A549 (cell line): ENCODE data around the gene ILDR1. TPM values are rescaled to one million over a fixed set of nuclear protein-coding genes. Genes with fewer than 3 reads are reported as not detected.

Source experiments
- ATAC-seq, 2 experiments: fragments of 200-7000 bp in 1 of 2; fragments of >200 bp in 1 of 2; cut with Nextera tagmentation in 1 of 2; cut with Tn5 transposase in 1 of 2; 3 replicates each; pipeline versions ENCODE4 v1.8.0 to v1.9.1; 2018 to 2020; ENCODE audit warnings: mild to moderate bottlenecking in 1 of 2, moderate library complexity in 1 of 2
- CTCF ChIA-PET: fragments of 300-600 bp; sonication (Branson Sonifier 250); formaldehyde crosslinking; extraction: SDS; loops from one replicate; lab custom pipeline; 2021; ENCODE audit warnings: antibody characterized with exemption, inconsistent platforms; lab: Yijun Ruan, JAX
- POLR2A ChIA-PET: fragments of 350-600 bp; formaldehyde crosslinking; extraction: SDS; loops from one replicate; lab custom pipeline; 2021; ENCODE audit warnings: antibody characterized with exemption, inconsistent platforms; lab: Yijun Ruan, JAX
- DNase-seq, 2 experiments: peaks; one replicate each; pipeline versions ENCODE4 v3.0.0 to v3.0.0-alpha.2; 2011 to 2016; ENCODE audit warnings: low read depth in 1 of 2, low spot score in 1 of 2
- FAIRE-seq: peaks from 2 replicates; lab custom pipeline; 2011; peaks lifted over from hg19 to GRCh38; lab: Jason Lieb, UNC
- H3K27ac ChIP-seq, 2 experiments: fragments of >200 bp; sonication (Bioruptor Twin); formaldehyde crosslinking; 3 replicates each; pipeline ENCODE4 v1.5.1; 2016 to 2017
- H3K4me1 ChIP-seq: fragments of >200 bp; sonication (Bioruptor Twin); formaldehyde crosslinking; 3 replicates; pipeline ENCODE4 v1.6.1; 2016
- H3K4me2 ChIP-seq: fragments of >200 bp; sonication (Bioruptor Twin); formaldehyde crosslinking; 3 replicates; pipeline ENCODE4 v1.6.1; 2016
- H3K4me3 ChIP-seq: fragments of >200 bp; sonication (Bioruptor Twin); formaldehyde crosslinking; 3 replicates; pipeline ENCODE4 v1.5.1; 2016
- H3K9me3 ChIP-seq: fragments of >200 bp; sonication (Bioruptor Twin); formaldehyde crosslinking; 3 replicates; pipeline ENCODE4 v1.6.1; 2016
- BCL3 ChIP-seq: fragments of >200 bp; sonication (Bioruptor Twin); formaldehyde crosslinking; IDR thresholded peaks from 3 replicates; pipeline ENCODE4 v1.6.1; 2016
- CBX2 ChIP-seq: fragments of 200-600 bp; sonication (generic); IDR thresholded peaks from 2 replicates; pipeline ENCODE4 v1.6.1; 2016; ENCODE audit warnings: low read depth, mild to moderate bottlenecking, borderline replicate concordance
- CEBPB ChIP-seq, 2 experiments: fragments of >200 bp in 1 of 2; sonication (Bioruptor Twin) in 1 of 2; formaldehyde crosslinking in 1 of 2; IDR thresholded peaks; 2 replicates each; pipeline ENCODE4 v1.6.1; 2012 to 2016
- CHD2 ChIP-seq: fragments of 150-350 bp; IDR thresholded peaks from 2 replicates; pipeline ENCODE4 v1.6.1; 2014; ENCODE audit warnings: low read length; ENCODE audit not compliant: partially characterized antibody
- CTCF ChIP-seq: fragments of >200 bp; sonication (Bioruptor Twin); formaldehyde crosslinking; IDR thresholded peaks from 3 replicates; pipeline ENCODE4 v1.5.1; 2016
- ESRRA ChIP-seq: fragments of 150-350 bp; IDR thresholded peaks from 2 replicates; pipeline ENCODE4 v1.6.1; 2014; ENCODE audit warnings: mild to moderate bottlenecking, low read length, borderline replicate concordance
- FOSB ChIP-seq: fragments of 250-450 bp; sonication (Bioruptor Pico); IDR thresholded peaks from 2 replicates; pipeline ENCODE4 v1.5.0; 2020; ENCODE audit warnings: mild to moderate bottlenecking, moderate library complexity
- FOXS1 ChIP-seq: fragments of 250-450 bp; sonication (Bioruptor Pico); IDR thresholded peaks from 2 replicates; pipeline ENCODE4 v1.5.0; 2020; ENCODE audit warnings: mild to moderate bottlenecking, moderate library complexity
- HOXB13 ChIP-seq: fragments of 250-450 bp; sonication (Bioruptor Pico); IDR thresholded peaks from 2 replicates; pipeline ENCODE4 v1.5.0; 2020; ENCODE audit warnings: low read depth, mild to moderate bottlenecking, moderate library complexity
- HOXB5 ChIP-seq: fragments of 250-450 bp; sonication (Bioruptor Pico); IDR thresholded peaks from 2 replicates; pipeline ENCODE4 v1.5.0; 2020; ENCODE audit warnings: mild to moderate bottlenecking, moderate library complexity
- JUN ChIP-seq, 2 experiments: fragments of >200 bp; sonication (Bioruptor Twin); formaldehyde crosslinking; IDR thresholded peaks; 2 replicates in 1 of 2; 3 replicates in 1 of 2; pipeline ENCODE4 v1.6.1; 2016 to 2017
- KDM1A ChIP-seq: fragments of 200-600 bp; sonication (generic); IDR thresholded peaks from 2 replicates; pipeline ENCODE4 v1.6.1; 2016; ENCODE audit warnings: low read depth, mild to moderate bottlenecking
- KDM5A ChIP-seq: fragments of 200-600 bp; sonication (generic); IDR thresholded peaks from 2 replicates; pipeline ENCODE4 v1.6.1; 2016; ENCODE audit warnings: antibody characterized with exemption, mild to moderate bottlenecking
- MAFK ChIP-seq: fragments of 450-650 bp; IDR thresholded peaks from 2 replicates; pipeline ENCODE4 v1.6.1; 2014; ENCODE audit not compliant: partially characterized antibody
- MYC ChIP-seq: IDR thresholded peaks from 2 replicates; pipeline ENCODE4 v1.6.1; 2012; ENCODE audit warnings: mild to moderate bottlenecking, inconsistent platforms, low read length, improper control_type of control experiment, borderline replicate concordance
- NFE2L2 ChIP-seq: fragments of 150-350 bp; conservative IDR thresholded peaks from 2 replicates; pipeline ENCODE4 v1.6.1; 2014; ENCODE audit warnings: low read length
- PHF8 ChIP-seq: fragments of 200-600 bp; sonication (generic); IDR thresholded peaks from 2 replicates; pipeline ENCODE4 v1.6.1; 2016; ENCODE audit warnings: low read depth, mild to moderate bottlenecking, antibody characterized with exemption, moderate library complexity, borderline replicate concordance
- POLR2AphosphoS2 ChIP-seq: conservative IDR thresholded peaks from 2 replicates; pipeline ENCODE4 v1.6.1; 2012; ENCODE audit warnings: low read length, improper control_type of control experiment, inconsistent platforms
- RARB ChIP-seq: fragments of 250-450 bp; sonication (Bioruptor Pico); IDR thresholded peaks from 2 replicates; pipeline ENCODE4 v1.8.0; 2021; ENCODE audit warnings: mild to moderate bottlenecking, moderate library complexity
- RCOR1 ChIP-seq: fragments of 150-350 bp; IDR thresholded peaks from 2 replicates; pipeline ENCODE4 v1.6.1; 2014; ENCODE audit warnings: antibody characterized with exemption, low read length, low read depth
- SMC3 ChIP-seq: fragments of >200 bp; sonication (Bioruptor Twin); formaldehyde crosslinking; IDR thresholded peaks from 3 replicates; pipeline ENCODE4 v1.6.1; 2018; ENCODE audit warnings: inconsistent platforms
- SREBF2 ChIP-seq: fragments of 450-650 bp; IDR thresholded peaks from 2 replicates; pipeline ENCODE4 v1.6.1; 2014; ENCODE audit warnings: mild to moderate bottlenecking, moderate library complexity
- TFCP2L1 ChIP-seq: fragments of 250-450 bp; sonication (Bioruptor Pico); IDR thresholded peaks from 2 replicates; pipeline ENCODE4 v1.5.0; 2021; ENCODE audit warnings: mild to moderate bottlenecking
- TP53 ChIP-seq: fragments of 250-450 bp; sonication (Bioruptor Pico); IDR thresholded peaks from 2 replicates; pipeline ENCODE4 v1.5.0; 2021; ENCODE audit warnings: mild to moderate bottlenecking, moderate library complexity
- WGBS: methylation state at CpG from one replicate; pipeline ENCODE4 v1.1.6; 2017; ENCODE audit errors: missing lambda C conversion rate; 5-methylcytosine and 5-hydroxymethylcytosine counted together
- polyA plus RNA-seq, 4 experiments: library from polyadenylated mRNA; depleted of rRNA in 3 of 4; stranded (reverse); fragments of >200 nt; fragmentation: RNase III in 1 of 4; extraction: RNeasy Plus Mini Kit Qiagen cat#74134 plus additional on column Dnase treatment in 1 of 4; gene quantifications; 2 replicates in 3 of 4; 3 replicates in 1 of 4; pipeline ENCODE4 v1.2.3, GENCODE V29; 2011 to 2017
- TF ChIP-seq, protein P1 (sequence below): fragments of 150-350 bp; IDR thresholded peaks from 2 replicates; pipeline ENCODE4 v1.6.1; 2014; ENCODE audit warnings: low read depth, mild to moderate bottlenecking, low read length
- TF ChIP-seq, protein P2 (sequence below): IDR thresholded peaks from 2 replicates; pipeline ENCODE4 v1.6.1; 2012; ENCODE audit warnings: low read depth, borderline replicate concordance
- TF ChIP-seq, protein P3 (sequence below): fragments of 200-600 bp; sonication (generic); IDR thresholded peaks from 2 replicates; pipeline ENCODE4 v1.6.1; 2016; ENCODE audit warnings: antibody characterized with exemption, mild to moderate bottlenecking, moderate library complexity
- TF ChIP-seq, protein P4 (sequence below): fragments of 450-650 bp; IDR thresholded peaks from 2 replicates; pipeline ENCODE4 v1.6.1; 2014; ENCODE audit warnings: antibody characterized with exemption

Gene ILDR1
- polyA plus RNA-seq, 2 of the 4 experiments (the other 2 are of a cell fraction) = not detected

DNA sequence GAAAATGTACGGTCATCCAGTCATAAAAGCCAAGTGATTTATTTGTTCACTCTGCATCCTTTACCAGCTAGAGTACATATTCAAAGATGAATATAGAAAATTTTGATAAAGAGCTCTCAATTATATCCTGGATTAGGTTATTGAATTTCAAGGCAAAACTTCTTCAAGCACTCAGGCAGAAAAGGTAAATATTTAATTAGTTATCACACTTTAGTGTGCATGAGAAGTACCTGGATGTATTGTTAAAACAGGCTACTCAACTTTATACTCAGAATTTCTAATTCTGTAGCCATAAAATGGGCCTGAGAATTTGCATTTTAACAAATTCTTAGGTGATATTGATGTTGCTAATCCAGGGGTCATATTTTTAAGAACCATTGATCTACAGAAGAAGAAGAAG, 45.3 kb downstream of the ILDR1 start:
- Histone ChIP-seq H3K4me2 (no peak overlapping the region), H3K4me1 (peaks cover 10% of the 10 kb centered on the region; the same call in 2 of the 3 replicates), H3K9me3 (0 out of 3 replicates have a peak, but pooled peaks cover 9% of the 10 kb centered on the region), H3K4me3 (no peak overlapping the region), H3K27ac (no peak overlapping the region)
- FAIRE-seq = no peak
- POLR2A ChIA-PET = no interaction called here
- TF ChIP-seq, protein P1, sequence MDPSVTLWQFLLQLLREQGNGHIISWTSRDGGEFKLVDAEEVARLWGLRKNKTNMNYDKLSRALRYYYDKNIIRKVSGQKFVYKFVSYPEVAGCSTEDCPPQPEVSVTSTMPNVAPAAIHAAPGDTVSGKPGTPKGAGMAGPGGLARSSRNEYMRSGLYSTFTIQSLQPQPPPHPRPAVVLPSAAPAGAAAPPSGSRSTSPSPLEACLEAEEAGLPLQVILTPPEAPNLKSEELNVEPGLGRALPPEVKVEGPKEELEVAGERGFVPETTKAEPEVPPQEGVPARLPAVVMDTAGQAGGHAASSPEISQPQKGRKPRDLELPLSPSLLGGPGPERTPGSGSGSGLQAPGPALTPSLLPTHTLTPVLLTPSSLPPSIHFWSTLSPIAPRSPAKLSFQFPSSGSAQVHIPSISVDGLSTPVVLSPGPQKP = no peak
- TF ChIP-seq CBX2 = no peak
- TF ChIP-seq FOXS1 (CRISPR knock-in tag) = no peak
- TF ChIP-seq MAFK = no peak
- TF ChIP-seq CEBPB (IDR thresholded peaks at IDR 0.05) = no peak
- TF ChIP-seq KDM1A = no peak
- TF ChIP-seq, protein P2, sequence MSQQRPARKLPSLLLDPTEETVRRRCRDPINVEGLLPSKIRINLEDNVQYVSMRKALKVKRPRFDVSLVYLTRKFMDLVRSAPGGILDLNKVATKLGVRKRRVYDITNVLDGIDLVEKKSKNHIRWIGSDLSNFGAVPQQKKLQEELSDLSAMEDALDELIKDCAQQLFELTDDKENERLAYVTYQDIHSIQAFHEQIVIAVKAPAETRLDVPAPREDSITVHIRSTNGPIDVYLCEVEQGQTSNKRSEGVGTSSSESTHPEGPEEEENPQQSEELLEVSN = no peak
- TF ChIP-seq RARB (CRISPR knock-in tag) = no peak
- no peak for TF ChIP-seq CTCF
- TF ChIP-seq FOSB (CRISPR knock-in tag) = no peak
- no peak for TF ChIP-seq PHF8
- no peak for TF ChIP-seq CHD2
- 66% methylated on average over 1 of the region's 1 CpG for WGBS
- no peak for ATAC-seq
- CTCF ChIA-PET = no interaction called here
- no peak for DNase-seq

GRCh38 chr3:121975702-121976302, 46.2 kb downstream of the ILDR1 start:
- ATAC-seq = no peak
- Histone ChIP-seq H3K27ac (no peak overlapping the region), H3K4me2 (no peak overlapping the region), H3K4me3 (no peak overlapping the region), H3K9me3 (0 out of 3 replicates have a peak, but pooled peaks cover 9% of the 10 kb centered on the region), H3K4me1 (peaks cover 10% of the 10 kb centered on the region; the same call in 2 of the 3 replicates)
- CTCF ChIA-PET = no interaction called here
- whole genome bisulfite sequencing = 65% methylated on average over 1 of the region's 1 CpG
- POLR2A ChIA-PET = no interaction called here
- FAIRE-seq = no peak
- no peak for DNase-seq
- TF ChIP-seq MYC = no peak
- TF ChIP-seq, protein P3, sequence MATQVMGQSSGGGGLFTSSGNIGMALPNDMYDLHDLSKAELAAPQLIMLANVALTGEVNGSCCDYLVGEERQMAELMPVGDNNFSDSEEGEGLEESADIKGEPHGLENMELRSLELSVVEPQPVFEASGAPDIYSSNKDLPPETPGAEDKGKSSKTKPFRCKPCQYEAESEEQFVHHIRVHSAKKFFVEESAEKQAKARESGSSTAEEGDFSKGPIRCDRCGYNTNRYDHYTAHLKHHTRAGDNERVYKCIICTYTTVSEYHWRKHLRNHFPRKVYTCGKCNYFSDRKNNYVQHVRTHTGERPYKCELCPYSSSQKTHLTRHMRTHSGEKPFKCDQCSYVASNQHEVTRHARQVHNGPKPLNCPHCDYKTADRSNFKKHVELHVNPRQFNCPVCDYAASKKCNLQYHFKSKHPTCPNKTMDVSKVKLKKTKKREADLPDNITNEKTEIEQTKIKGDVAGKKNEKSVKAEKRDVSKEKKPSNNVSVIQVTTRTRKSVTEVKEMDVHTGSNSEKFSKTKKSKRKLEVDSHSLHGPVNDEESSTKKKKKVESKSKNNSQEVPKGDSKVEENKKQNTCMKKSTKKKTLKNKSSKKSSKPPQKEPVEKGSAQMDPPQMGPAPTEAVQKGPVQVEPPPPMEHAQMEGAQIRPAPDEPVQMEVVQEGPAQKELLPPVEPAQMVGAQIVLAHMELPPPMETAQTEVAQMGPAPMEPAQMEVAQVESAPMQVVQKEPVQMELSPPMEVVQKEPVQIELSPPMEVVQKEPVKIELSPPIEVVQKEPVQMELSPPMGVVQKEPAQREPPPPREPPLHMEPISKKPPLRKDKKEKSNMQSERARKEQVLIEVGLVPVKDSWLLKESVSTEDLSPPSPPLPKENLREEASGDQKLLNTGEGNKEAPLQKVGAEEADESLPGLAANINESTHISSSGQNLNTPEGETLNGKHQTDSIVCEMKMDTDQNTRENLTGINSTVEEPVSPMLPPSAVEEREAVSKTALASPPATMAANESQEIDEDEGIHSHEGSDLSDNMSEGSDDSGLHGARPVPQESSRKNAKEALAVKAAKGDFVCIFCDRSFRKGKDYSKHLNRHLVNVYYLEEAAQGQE = no peak
- TF ChIP-seq JUN (IDR thresholded peaks at IDR 0.05) = no peak
- no peak for TF ChIP-seq NFE2L2
- no peak for TF ChIP-seq ESRRA
- no peak for TF ChIP-seq SMC3
- no peak for TF ChIP-seq BCL3
- TF ChIP-seq, protein P2 = no peak
- TF ChIP-seq POLR2AphosphoS2 = no peak
- no peak for TF ChIP-seq RARB (CRISPR knock-in tag)
- TF ChIP-seq SREBF2 = no peak
- no peak for TF ChIP-seq TP53 (CRISPR knock-in tag)
- no peak for TF ChIP-seq PHF8
- no peak for TF ChIP-seq KDM5A
- no peak for TF ChIP-seq RCOR1
- TF ChIP-seq, protein P4, sequence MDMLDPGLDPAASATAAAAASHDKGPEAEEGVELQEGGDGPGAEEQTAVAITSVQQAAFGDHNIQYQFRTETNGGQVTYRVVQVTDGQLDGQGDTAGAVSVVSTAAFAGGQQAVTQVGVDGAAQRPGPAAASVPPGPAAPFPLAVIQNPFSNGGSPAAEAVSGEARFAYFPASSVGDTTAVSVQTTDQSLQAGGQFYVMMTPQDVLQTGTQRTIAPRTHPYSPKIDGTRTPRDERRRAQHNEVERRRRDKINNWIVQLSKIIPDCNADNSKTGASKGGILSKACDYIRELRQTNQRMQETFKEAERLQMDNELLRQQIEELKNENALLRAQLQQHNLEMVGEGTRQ = no peak
- TF ChIP-seq TFCP2L1 (CRISPR knock-in tag) = no peak
- TF ChIP-seq HOXB5 (CRISPR knock-in tag) = no peak
- TF ChIP-seq HOXB13 (CRISPR knock-in tag) = no peak
